HuH-7 (cell line): ENCODE measurements around the gene VMP1.
"Not testable (repeated sequence)": the region's sequence is repeated elsewhere in the genome, so short reads cannot be mapped to it uniquely, and the experiment has no call there.

Experiments
- DNase-seq: peaks from one replicate; pipeline ENCODE4 v3.0.0; 2011; ENCODE audit warnings: low spot score

Gene VMP1

DNA sequence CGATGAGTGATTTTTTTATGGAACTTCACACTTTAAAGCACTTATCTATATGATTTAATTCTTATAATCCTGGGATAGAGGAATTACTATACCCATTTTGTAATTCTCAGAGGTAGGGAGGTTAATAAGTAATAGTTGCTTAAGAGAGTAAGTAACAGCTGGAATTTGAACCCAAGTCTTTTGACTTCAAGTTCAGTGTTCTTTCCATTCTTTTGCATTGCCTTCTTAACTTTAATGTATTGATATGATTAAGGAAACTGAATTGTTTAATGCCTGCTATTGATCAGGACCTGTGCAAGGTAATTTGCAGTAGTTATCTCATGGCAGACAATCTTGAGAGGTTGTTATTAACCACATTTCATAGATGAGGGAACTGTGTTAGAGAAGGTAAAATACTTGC is 106.8 kb downstream of the VMP1 start:
- DNase-seq = no peak

- DNase-seq = no peak
Measured at GRCh38 chr17:59814685-59815084, 107.2 kb downstream of the VMP1 start.

- DNase-seq = no peak
Measured at GRCh38 chr17:59815965-59816364, 108.5 kb downstream of the VMP1 start.

GRCh38 chr17:59825533-59826322 is 118.3 kb downstream of the VMP1 start:
- DNase-seq = no peak

DNA sequence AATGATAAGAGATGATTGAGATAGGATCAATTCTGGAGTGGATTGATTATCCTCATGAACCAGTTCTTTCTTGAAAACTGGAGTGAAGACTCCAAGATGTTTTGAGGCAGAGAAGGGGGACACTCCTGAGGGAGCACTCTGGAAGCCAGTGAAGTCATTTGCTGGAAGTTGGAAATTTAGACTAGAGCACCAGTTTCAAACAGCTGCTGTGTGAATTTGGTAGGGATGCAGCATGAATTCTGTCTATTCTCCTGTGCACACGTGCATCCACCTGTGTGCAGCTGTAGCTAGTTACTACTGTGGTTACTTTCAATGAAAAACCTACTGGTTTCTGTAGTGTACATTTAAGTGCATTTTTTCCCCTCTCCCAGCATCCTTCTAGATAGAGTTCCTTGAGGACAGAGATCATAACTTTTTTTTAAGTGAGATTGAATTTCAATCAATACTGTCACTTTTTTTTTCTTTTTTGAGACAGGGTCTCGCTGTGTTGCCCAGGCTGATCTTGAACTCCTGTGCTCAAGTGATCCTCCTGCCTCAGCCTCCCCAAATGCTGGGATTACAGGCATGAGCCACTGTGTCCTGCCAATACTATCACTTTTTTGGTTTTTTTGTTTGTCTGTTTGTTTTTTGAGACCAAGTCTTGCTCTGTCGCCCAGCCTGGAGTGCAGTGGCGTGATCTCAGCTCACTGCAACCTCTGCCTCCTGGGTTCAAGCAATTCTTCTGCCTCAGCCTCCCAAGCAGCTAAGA is 119.4 kb downstream of the VMP1 start:
- DNase-seq = no peak

DNA sequence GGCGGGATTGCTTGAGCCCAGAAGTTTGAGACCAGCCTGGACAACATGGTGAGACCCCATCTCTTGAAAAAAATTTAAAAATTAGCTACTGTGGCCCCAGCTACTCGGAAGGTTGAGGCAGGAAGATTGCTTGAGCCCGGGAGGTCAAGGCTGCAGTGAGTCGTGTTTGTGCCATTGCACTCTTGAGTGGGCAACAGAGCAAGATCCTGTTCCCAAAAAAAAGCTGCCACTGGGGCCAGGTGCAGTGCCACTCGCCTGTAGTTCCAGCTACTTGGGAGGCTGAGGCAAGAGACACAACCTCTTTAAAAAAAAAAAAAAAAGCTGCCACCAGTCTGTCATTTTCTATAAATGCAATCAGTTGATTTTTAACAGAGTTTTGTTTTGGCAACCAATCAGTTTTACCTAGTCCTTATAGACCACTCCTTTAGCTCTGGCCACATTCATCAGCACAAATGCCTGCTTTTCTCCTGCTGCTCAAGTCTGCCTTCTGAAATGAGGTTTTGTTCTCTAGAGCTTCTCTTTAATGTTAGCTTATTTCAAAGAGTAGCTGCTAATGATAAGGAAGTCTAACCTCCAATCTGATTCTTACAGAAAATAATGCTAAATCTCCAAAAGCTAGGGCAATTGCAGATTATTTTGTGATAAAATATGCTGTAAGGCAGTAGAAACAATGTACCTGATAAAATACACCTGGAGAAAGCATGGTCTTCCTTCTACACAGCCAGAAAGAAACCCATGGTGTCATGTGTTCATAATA is 120.4 kb downstream of the VMP1 start:
- DNase-seq = no peak

DNA sequence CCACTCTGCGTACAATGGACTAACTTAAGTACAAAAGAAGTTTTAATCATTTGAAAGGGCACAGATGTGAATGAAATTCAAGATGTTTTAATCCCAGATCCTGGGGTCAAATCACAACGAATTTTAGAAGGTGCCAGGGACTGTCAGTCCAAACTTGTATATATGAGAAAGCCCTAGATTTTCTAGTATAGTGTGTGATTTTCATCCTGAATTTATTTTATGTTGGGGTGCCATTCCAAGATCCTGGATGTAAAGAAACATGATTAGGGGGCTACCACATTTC is 121.0 kb downstream of the VMP1 start:
- DNase-seq = no peak

- not testable (repeated sequence) for DNase-seq
Measured at GRCh38 chr17:59828819-59829216, 121.4 kb downstream of the VMP1 start.

DNA sequence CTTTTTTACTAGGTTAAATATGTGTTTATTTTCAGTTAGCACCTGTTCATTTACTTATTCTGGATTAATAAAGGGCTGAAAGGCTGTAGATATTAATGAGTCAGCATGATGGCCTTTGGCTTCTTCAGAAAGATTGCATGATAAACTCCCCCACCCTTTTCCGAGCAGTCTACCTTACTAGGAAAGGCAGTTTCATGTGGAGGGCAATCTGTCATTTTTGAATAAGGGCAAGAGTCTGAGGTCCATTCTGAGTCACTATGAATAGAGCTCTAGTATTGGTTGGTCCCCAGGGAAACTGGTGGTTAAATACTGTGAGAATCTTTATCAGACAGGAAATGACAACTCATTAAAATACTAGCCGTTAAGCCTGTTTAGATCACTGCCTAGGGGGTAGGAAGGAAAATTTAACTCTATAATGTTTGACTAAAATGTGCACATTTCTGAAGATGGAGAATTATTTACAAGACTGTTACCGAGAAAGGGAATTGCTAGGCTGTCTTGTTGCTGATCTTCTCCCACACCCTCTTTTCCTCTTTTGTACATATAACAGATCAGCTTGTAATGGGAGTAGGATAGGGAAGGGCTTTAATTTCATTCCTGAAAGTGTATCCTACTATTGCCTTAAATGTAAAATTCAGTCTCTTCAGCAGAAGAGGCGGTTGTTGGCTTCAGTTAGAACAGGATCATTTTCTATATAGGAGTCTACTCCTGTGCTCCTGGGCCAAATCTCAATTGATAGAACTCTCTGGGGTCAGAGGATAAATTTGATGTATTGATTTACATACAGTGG is 122.0 kb downstream of the VMP1 start:
- no peak for DNase-seq

GRCh38 chr17:59830007-59830630 is 122.7 kb downstream of the VMP1 start:
- DNase-seq = no peak

- no peak for DNase-seq
Measured at GRCh38 chr17:59830846-59831486, 123.5 kb downstream of the VMP1 start.

DNA sequence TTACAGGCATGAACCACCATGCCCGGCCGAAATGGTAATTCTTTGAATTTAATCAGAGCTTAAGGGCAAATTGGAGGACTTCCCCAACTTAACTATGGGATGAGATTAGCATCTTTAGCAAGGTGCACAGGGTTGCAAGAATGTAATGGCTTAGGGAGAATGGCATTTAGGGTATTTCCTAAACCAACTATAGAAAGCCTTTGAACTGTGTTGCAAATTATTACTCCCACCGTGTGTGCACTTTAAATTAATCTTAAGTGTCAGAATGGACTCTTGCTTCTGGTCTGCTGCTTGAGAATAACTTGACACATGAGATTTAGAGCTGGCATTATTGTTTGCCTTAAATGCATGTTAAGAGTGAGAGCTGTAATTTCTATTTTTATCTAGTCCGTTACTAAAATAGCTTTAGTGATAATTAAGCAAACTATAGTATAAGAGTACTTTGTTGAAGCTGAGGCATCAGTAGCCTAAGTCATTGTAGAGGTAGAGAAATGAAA is 125.5 kb downstream of the VMP1 start:
- no peak for DNase-seq

DNA sequence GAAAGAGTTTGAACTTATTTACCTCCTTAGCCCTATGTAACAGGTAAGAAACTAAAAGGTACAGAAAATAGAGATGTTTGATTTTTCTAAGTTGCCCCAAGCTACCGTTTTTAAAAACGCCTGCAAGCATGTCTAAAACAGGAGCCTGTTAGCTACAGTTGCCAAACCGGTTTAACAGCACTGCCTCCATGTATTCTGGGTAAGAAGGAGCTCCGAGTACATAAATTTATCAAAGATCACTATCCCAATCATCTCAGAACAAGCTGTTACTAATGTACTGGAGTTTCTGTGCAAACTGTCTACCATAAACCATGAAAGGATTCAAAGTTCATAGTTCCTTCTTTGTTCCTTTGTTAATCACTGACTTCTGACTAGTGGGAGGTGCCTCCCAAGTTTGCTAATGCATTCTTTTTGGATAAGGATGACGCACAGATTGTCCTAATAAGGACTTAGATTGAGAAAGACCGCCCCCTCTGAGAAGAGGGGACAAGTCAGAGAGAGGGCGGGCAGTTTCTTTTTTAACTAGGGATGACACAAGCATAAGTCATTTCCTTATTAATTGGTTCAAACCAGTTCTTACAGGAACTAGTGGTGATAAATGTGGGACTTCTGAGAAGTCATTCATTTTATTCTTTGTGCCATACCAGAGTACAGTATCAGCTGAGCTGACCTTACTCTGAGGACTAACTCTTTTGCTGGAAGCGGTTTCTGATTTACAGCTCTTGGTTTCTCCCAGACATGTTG is 130.0 kb downstream of the VMP1 start:
- no peak for DNase-seq

DNA sequence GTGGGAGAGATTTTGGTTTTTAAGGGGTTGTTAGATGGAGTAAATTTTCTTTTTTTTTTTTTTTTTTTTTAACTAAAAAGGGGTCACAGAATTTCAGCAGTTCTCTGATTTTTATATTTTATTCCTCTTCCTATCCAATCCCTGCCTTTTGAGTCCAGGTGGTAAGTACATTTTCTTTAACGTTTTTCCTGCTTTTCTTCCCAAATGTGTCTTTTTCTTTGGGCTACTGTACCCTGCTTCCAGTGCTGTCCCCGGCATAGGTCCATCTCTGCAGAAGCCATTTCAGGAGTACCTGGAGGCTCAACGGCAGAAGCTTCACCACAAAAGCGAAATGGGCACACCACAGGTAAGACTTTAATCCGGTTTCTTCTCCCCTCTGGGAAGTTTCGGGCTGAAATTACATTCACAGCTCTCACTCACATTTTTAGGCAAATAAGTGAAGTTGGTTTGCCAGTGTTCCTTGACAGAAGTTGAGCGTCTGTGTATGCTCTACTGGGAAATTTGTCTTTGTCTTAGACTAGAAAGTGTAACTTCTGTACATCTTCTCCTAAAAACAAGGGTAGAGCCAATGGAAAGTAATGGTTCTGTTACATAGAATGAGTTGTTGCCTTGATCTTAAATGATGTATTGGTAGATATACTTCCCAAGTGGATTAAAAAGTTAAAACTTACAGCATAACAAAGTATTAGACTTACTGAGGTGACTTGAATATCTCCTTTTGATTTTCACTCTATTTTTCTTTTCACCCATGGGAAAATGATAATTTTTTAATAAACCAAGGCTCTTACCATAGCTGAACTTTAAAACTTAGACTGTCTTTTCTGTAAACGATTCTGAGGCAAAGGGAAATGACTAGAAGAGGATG is 130.8 kb downstream of the VMP1 start:
- DNase-seq = no peak

- DNase-seq = no peak
Measured at GRCh38 chr17:59839651-59840328, 132.3 kb downstream of the VMP1 start.

DNA sequence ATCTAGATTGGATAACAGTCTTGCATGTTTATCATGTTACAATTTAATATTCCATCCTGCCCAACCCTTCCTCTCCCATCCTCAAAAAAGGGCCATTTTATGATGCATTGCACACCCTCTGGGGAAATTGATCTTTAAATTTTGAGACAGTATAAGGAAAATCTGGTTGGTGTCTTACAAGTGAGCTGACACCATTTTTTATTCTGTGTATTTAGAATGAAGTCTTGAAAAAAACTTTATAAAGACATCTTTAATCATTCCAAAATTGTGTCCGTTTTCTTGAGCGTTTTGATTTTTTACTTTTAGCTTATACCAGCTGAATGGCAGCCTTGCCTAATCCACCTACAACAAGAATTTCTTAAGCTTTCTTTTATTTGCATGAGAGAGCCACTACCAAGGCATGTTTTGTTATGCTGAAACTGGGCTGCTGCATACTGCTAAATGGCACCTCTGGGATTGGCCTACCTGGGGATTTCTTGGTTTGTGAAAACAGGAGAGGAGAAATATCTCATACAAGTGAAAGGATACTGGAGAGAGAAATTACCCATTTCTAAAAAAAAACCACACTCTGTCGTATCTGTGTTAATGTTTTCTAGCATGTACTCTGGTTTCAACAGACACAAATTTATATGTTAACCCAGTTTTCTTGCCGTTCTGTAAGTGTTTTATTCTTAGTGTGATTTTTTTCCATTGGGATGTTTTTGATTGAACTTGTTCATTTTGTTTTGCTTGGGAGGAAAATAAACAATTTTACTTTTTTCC is 133.1 kb downstream of the VMP1 start:
- no peak for DNase-seq

DNA sequence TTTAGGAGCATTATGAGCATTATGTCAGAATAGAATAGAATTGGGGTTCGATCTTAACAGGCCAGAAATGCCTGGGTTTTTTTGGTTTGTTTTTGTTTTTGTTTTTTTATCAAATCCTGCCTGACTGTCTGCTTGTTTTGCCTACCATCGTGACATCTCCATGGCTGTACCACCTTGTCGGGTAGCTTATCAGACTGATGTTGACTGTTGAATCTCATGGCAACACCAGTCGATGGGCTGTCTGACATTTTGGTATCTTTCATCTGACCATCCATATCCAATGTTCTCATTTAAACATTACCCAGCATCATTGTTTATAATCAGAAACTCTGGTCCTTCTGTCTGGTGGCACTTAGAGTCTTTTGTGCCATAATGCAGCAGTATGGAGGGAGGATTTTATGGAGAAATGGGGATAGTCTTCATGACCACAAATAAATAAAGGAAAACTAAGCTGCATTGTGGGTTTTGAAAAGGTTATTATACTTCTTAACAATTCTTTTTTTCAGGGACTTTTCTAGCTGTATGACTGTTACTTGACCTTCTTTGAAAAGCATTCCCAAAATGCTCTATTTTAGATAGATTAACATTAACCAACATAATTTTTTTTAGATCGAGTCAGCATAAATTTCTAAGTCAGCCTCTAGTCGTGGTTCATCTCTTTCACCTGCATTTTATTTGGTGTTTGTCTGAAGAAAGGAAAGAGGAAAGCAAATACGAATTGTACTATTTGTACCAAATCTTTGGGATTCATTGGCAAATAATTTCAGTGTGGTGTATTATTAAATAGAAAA is 133.8 kb downstream of the VMP1 start:
- DNase-seq = not testable (repeated sequence)
